Neural cell (in vitro differentiated cells): ENCODE data around the gene TMEM126B. TPM values are rescaled to one million over a fixed set of nuclear protein-coding genes. Genes with fewer than 3 reads are reported as not detected.

Experiments used
- H2AFZ ChIP-seq: fragments of 200-600, 300-800 bp; sonication (generic), shearing (Covaris generic); 2 replicates; pipeline ENCODE4 v1.6.0; 2014; ENCODE audit warnings: low read depth, mild to moderate bottlenecking, antibody characterized with exemption, low read length, moderate library complexity
- H3F3A ChIP-seq: fragments of 200-600 bp; shearing (Covaris generic); 2 replicates; pipeline ENCODE4 v1.6.1; 2016; ENCODE audit warnings: mild to moderate bottlenecking, moderate library complexity, mixed read lengths, antibody characterized with exemption, low read length; ENCODE audit not compliant: insufficient read depth, poor library complexity, severe bottlenecking
- H3K27ac ChIP-seq: fragments of 200-600, 300-800 bp; sonication (generic), shearing (Covaris generic); 2 replicates; pipeline ENCODE4 v1.5.1; 2014; ENCODE audit warnings: mild to moderate bottlenecking, low read length, moderate library complexity
- H3K27me3 ChIP-seq: fragments of 300-800, 200-600 bp; sonication (generic), shearing (Covaris generic); 2 replicates; pipeline ENCODE4 v1.6.0; 2014; ENCODE audit warnings: mild to moderate bottlenecking, low read depth, low read length, moderate library complexity; ENCODE audit not compliant: insufficient read depth
- H3K36me3 ChIP-seq: fragments of 300-800, 200-600 bp; sonication (generic), shearing (Covaris generic); 2 replicates; pipeline ENCODE4 v1.5.1; 2014; ENCODE audit warnings: mild to moderate bottlenecking, antibody characterized with exemption, low read length, moderate library complexity; ENCODE audit not compliant: insufficient read depth
- H3K4me2 ChIP-seq: fragments of 300-800, 200-600 bp; sonication (generic), shearing (Covaris generic); 2 replicates; pipeline ENCODE4 v1.6.0; 2014; ENCODE audit warnings: mild to moderate bottlenecking, low read length
- H3K4me3 ChIP-seq: fragments of 300-800, 200-600 bp; sonication (generic), shearing (Covaris generic); 2 replicates; pipeline ENCODE4 v1.5.1; 2014; ENCODE audit warnings: mild to moderate bottlenecking, low read length, moderate library complexity
- H3K79me2 ChIP-seq: fragments of 200-600 bp; shearing (Covaris generic); replicated peaks from 2 replicates; pipeline ENCODE4 v1.6.0; 2014; ENCODE audit warnings: mild to moderate bottlenecking, low read length, moderate library complexity; ENCODE audit not compliant: insufficient read depth
- H3K9ac ChIP-seq: fragments of 300-800, 200-600 bp; sonication (generic), shearing (Covaris generic); 2 replicates; pipeline ENCODE4 v1.6.1; 2016; ENCODE audit warnings: mild to moderate bottlenecking, low read length, mixed read lengths
- H3K9me2 ChIP-seq: fragments of 200-600 bp; shearing (Covaris generic); 2 replicates; pipeline ENCODE4 v1.6.1; 2016; ENCODE audit warnings: mild to moderate bottlenecking, low read length, mixed read lengths; ENCODE audit not compliant: insufficient read depth
- H3K9me3 ChIP-seq: fragments of 200-600, 300-800 bp; sonication (generic), shearing (Covaris generic); 2 replicates; pipeline ENCODE4 v1.6.1; 2016; ENCODE audit warnings: mild to moderate bottlenecking, mixed run types, low read length, moderate library complexity, mixed read lengths
- H4K20me1 ChIP-seq: fragments of 200-600 bp; shearing (Covaris generic); 2 replicates; pipeline ENCODE4 v1.6.1; 2016; ENCODE audit warnings: mild to moderate bottlenecking, mixed run types; ENCODE audit not compliant: insufficient read depth
- CTCF ChIP-seq: fragments of 450-650 bp; IDR thresholded peaks from 2 replicates; pipeline ENCODE4 v1.5.1; 2014; ENCODE audit warnings: antibody characterized with exemption, mild to moderate bottlenecking, moderate library complexity; ENCODE audit not compliant: poor library complexity, severe bottlenecking
- EP300 ChIP-seq: fragments of 450-650 bp; conservative IDR thresholded peaks from 2 replicates; pipeline ENCODE4 v1.6.1; 2014; ENCODE audit warnings: antibody characterized with exemption, mild to moderate bottlenecking, moderate library complexity; ENCODE audit not compliant: poor library complexity, severe bottlenecking
- EZH2 ChIP-seq: fragments of 200-600, 300-800 bp; shearing (Covaris generic), sonication (generic); IDR thresholded peaks from 2 replicates; pipeline ENCODE4 v1.6.1; 2014; ENCODE audit warnings: antibody characterized with exemption, low read length, borderline replicate concordance, mild to moderate bottlenecking; ENCODE audit not compliant: insufficient read depth, poor library complexity, severe bottlenecking
- MXI1 ChIP-seq: fragments of 450-650 bp; conservative IDR thresholded peaks from 2 replicates; pipeline ENCODE4 v1.6.1; 2014; ENCODE audit warnings: antibody characterized with exemption, mild to moderate bottlenecking; ENCODE audit not compliant: poor library complexity, severe bottlenecking
- POLR2AphosphoS5 ChIP-seq: IDR thresholded peaks from 2 replicates; pipeline ENCODE4 v1.6.1; 2012
- RAD21 ChIP-seq: fragments of 450-650 bp; conservative IDR thresholded peaks from 2 replicates; pipeline ENCODE4 v1.6.1; 2014; ENCODE audit warnings: antibody characterized with exemption, mild to moderate bottlenecking, moderate library complexity
- REST ChIP-seq: IDR thresholded peaks from 2 replicates; pipeline ENCODE4 v1.6.1; 2012; ENCODE audit warnings: borderline replicate concordance
- SMC3 ChIP-seq: fragments of 450-650 bp; conservative IDR thresholded peaks from 2 replicates; pipeline ENCODE4 v1.6.1; 2014; ENCODE audit warnings: antibody characterized with exemption, mild to moderate bottlenecking, moderate library complexity; ENCODE audit not compliant: poor library complexity
- TAF1 ChIP-seq: IDR thresholded peaks from 2 replicates; pipeline ENCODE4 v1.6.1; 2012; ENCODE audit warnings: low read depth
- polyA plus RNA-seq: library from polyadenylated mRNA; depleted of rRNA; stranded (reverse); fragments of >200 nt; gene quantifications from 2 replicates; pipeline ENCODE4 v1.2.3, GENCODE V29; 2014

Gene TMEM126B
- polyA plus RNA-seq, 1 donor from 2014 or later, result 111 TPM

- no peak overlapping the region for H3K27ac ChIP-seq
- H2AFZ ChIP-seq, result no peak overlapping the region
- no peaks in the 10 kb centered on the region for H4K20me1 ChIP-seq
- no peaks in the 10 kb centered on the region for H3F3A ChIP-seq
- H3K27me3 ChIP-seq, result no peaks in the 10 kb centered on the region
- H3K9me2 ChIP-seq, result no peaks in the 10 kb centered on the region
- TF ChIP-seq MXI1, result no peak
- TF ChIP-seq EZH2, result no peak
- no peak for TF ChIP-seq TAF1
- no peak for TF ChIP-seq POLR2AphosphoS5
- no peak for TF ChIP-seq RAD21
- TF ChIP-seq CTCF, result no peak
- no peak for TF ChIP-seq REST
- TF ChIP-seq SMC3, result no peak
- TF ChIP-seq EP300, result no peak
- no peak overlapping the region for H3K4me2 ChIP-seq
- no peaks in the 10 kb centered on the region for H3K9me3 ChIP-seq
- no peak overlapping the region for H3K9ac ChIP-seq
- no peak overlapping the region for H3K4me3 ChIP-seq
- H3K36me3 ChIP-seq, result no peaks in the 10 kb centered on the region
- H3K79me2 ChIP-seq, result no peaks in the 10 kb centered on the region
Measured at GRCh38 chr11:85679576-85679975, 51.2 kb downstream of the TMEM126B start.

GRCh38 chr11:85680897-85681296, 52.5 kb downstream of the TMEM126B start:
- H3K4me3 ChIP-seq, result no peak overlapping the region
- TF ChIP-seq POLR2AphosphoS5 (no peak), CTCF (no peak), EZH2 (no peak), TAF1 (no peak), RAD21 (no peak), MXI1 (no peak), SMC3 (no peak), REST (no peak), EP300 (no peak)
- no peak overlapping the region for H2AFZ ChIP-seq
- H3K27ac ChIP-seq, result no peak overlapping the region
- H3K4me2 ChIP-seq, result no peak overlapping the region
- H3K27me3 ChIP-seq, result no peaks in the 10 kb centered on the region
- no peaks in the 10 kb centered on the region for H3K79me2 ChIP-seq
- H3K36me3 ChIP-seq, result no peaks in the 10 kb centered on the region
- H4K20me1 ChIP-seq, result no peaks in the 10 kb centered on the region
- no peak overlapping the region for H3K9ac ChIP-seq
- no peaks in the 10 kb centered on the region for H3K9me2 ChIP-seq
- no peaks in the 10 kb centered on the region for H3K9me3 ChIP-seq
- no peaks in the 10 kb centered on the region for H3F3A ChIP-seq
